HUES64 (cell line): ENCODE results near the gene CXCL1.

Experiments used
- H3K27ac ChIP-seq: 2 replicates; pipeline ENCODE4 v1.7.0; 2013; ENCODE audit warnings: low read depth, low read length, inconsistent platforms
- H3K27me3 ChIP-seq: 2 replicates; pipeline ENCODE4 v1.6.1; 2013; ENCODE audit warnings: mild to moderate bottlenecking, low read length; ENCODE audit not compliant: insufficient read depth
- H3K36me3 ChIP-seq: 2 replicates; pipeline ENCODE4 v1.6.1; 2013; ENCODE audit warnings: mild to moderate bottlenecking, low read length; ENCODE audit not compliant: insufficient read depth
- H3K4me1 ChIP-seq: 2 replicates; pipeline ENCODE4 v1.6.1; 2013; ENCODE audit warnings: mild to moderate bottlenecking, low read length, moderate library complexity; ENCODE audit not compliant: insufficient read depth
- H3K4me3 ChIP-seq: 2 replicates; pipeline ENCODE4 v1.5.1; 2013; ENCODE audit warnings: mild to moderate bottlenecking, low read length, moderate library complexity
- H3K9ac ChIP-seq: 2 replicates; pipeline ENCODE4 v1.6.1; 2013; ENCODE audit warnings: mild to moderate bottlenecking, low read depth, low read length
- H3K9me3 ChIP-seq: 2 replicates; pipeline ENCODE4 v1.6.1; 2013; ENCODE audit warnings: low read depth, low read length; ENCODE audit not compliant: insufficient read depth
- WGBS: fragments of 150-250, 120-280 bp; methylation state at CpG from one replicate; pipeline ENCODE4 v1.1.7; 2013; ENCODE audit warnings: missing lambda C conversion rate; 5-methylcytosine and 5-hydroxymethylcytosine counted together

The CXCL1 gene

GRCh38 chr4:73866246-73866645, 2.9 kb upstream of the CXCL1 start:
- no peak overlapping the region for H3K9ac ChIP-seq
- H3K9me3 ChIP-seq = no peaks in the 10 kb centered on the region
- H3K27ac ChIP-seq = no peak overlapping the region
- H3K4me1 ChIP-seq = peaks cover 5% of the 10 kb centered on the region; the same call in 1 of the 2 replicates
- H3K27me3 ChIP-seq = peaks cover 31% of the 10 kb centered on the region
- WGBS = 63% methylated on average over 1 of the region's 2 CpGs
- H3K4me3 ChIP-seq = no peak overlapping the region
- H3K36me3 ChIP-seq = no peaks in the 10 kb centered on the region

- H3K36me3 ChIP-seq = no peaks in the 10 kb centered on the region
- H3K27ac ChIP-seq = no peak overlapping the region
- H3K9ac ChIP-seq = no peak overlapping the region
- WGBS = 90% methylated on average over 3 of the region's 3 CpGs
- peaks cover 31% of the 10 kb centered on the region for H3K27me3 ChIP-seq
- H3K4me1 ChIP-seq = peaks cover 5% of the 10 kb centered on the region; the same call in 1 of the 2 replicates
- H3K9me3 ChIP-seq = no peaks in the 10 kb centered on the region
- no peak overlapping the region for H3K4me3 ChIP-seq
Measured at GRCh38 chr4:73867783-73868182, 1.4 kb upstream of the CXCL1 start.

- Histone ChIP-seq H3K27ac (no peak overlapping the region), H3K9ac (peak overlapping the region; percentile 53; the same call in 1 of the 2 replicates), H3K4me3 (peak overlapping the region; percentile 66), H3K9me3 (no peaks in the 10 kb centered on the region), H3K27me3 (peaks cover 31% of the 10 kb centered on the region), H3K36me3 (no peaks in the 10 kb centered on the region), H3K4me1 (peaks cover 5% of the 10 kb centered on the region; the same call in 1 of the 2 replicates)
- WGBS = 52% methylated on average over 15 of the region's 16 CpGs
Measured at GRCh38 chr4:73868206-73869129, 725 bp upstream of the CXCL1 start.

GRCh38 chr4:73870260-73870659, 1.1 kb downstream of the CXCL1 start:
- WGBS = 81% methylated on average over 3 of the region's 3 CpGs
- Histone ChIP-seq H3K9me3 (no peaks in the 10 kb centered on the region), H3K4me1 (peaks cover 5% of the 10 kb centered on the region; the same call in 1 of the 2 replicates), H3K27ac (no peak overlapping the region), H3K4me3 (peak overlapping the region; percentile 66; the same call in 1 of the 2 replicates), H3K36me3 (no peaks in the 10 kb centered on the region), H3K9ac (no peak overlapping the region), H3K27me3 (peaks cover 31% of the 10 kb centered on the region)

- H3K9ac ChIP-seq = no peak overlapping the region
- H3K4me3 ChIP-seq = no peak overlapping the region
- peaks cover 5% of the 10 kb centered on the region; the same call in 1 of the 2 replicates for H3K4me1 ChIP-seq
- H3K9me3 ChIP-seq = no peaks in the 10 kb centered on the region
- no peak overlapping the region for H3K27ac ChIP-seq
- no peaks in the 10 kb centered on the region for H3K36me3 ChIP-seq
- 95% methylated on average over 1 of the region's 1 CpG for WGBS
- peaks cover 31% of the 10 kb centered on the region for H3K27me3 ChIP-seq
Measured at GRCh38 chr4:73870768-73871167, 1.6 kb downstream of the CXCL1 start.

- H3K27ac ChIP-seq = no peak overlapping the region
- H3K27me3 ChIP-seq = peaks cover 31% of the 10 kb centered on the region
- 92% methylated on average over 6 of the region's 6 CpGs for WGBS
- no peaks in the 10 kb centered on the region for H3K36me3 ChIP-seq
- no peak overlapping the region for H3K4me3 ChIP-seq
- no peak overlapping the region for H3K9ac ChIP-seq
- peaks cover 5% of the 10 kb centered on the region; the same call in 1 of the 2 replicates for H3K4me1 ChIP-seq
- H3K9me3 ChIP-seq = no peaks in the 10 kb centered on the region
Measured at GRCh38 chr4:73871511-73872310, 2.5 kb downstream of the CXCL1 start.

- H3K27me3 ChIP-seq = peaks cover 31% of the 10 kb centered on the region
- H3K9ac ChIP-seq = no peak overlapping the region
- WGBS = 90% methylated on average over 2 of the region's 2 CpGs
- H3K9me3 ChIP-seq = no peaks in the 10 kb centered on the region
- peaks cover 5% of the 10 kb centered on the region; the same call in 1 of the 2 replicates for H3K4me1 ChIP-seq
- no peaks in the 10 kb centered on the region for H3K36me3 ChIP-seq
- H3K4me3 ChIP-seq = no peak overlapping the region
- no peak overlapping the region for H3K27ac ChIP-seq
Measured at GRCh38 chr4:73872316-73873108, 3.3 kb downstream of the CXCL1 start.

GRCh38 chr4:73874386-73874785, 5.2 kb downstream of the CXCL1 start:
- H3K4me3 ChIP-seq = no peak overlapping the region
- H3K27ac ChIP-seq = no peak overlapping the region
- 94% methylated on average over 2 of the region's 2 CpGs for WGBS
- no peaks in the 10 kb centered on the region for H3K36me3 ChIP-seq
- peaks cover 14% of the 10 kb centered on the region for H3K27me3 ChIP-seq
- no peak overlapping the region for H3K9ac ChIP-seq
- H3K9me3 ChIP-seq = no peaks in the 10 kb centered on the region
- no peaks in the 10 kb centered on the region for H3K4me1 ChIP-seq

GRCh38 chr4:73875401-73875800, 6.2 kb downstream of the CXCL1 start:
- WGBS = no CpG with 5 or more reads among the region's 1 CpG
- H3K27ac ChIP-seq = no peak overlapping the region
- no peaks in the 10 kb centered on the region for H3K36me3 ChIP-seq
- no peak overlapping the region for H3K4me3 ChIP-seq
- H3K4me1 ChIP-seq = no peaks in the 10 kb centered on the region
- peaks cover 4% of the 10 kb centered on the region for H3K27me3 ChIP-seq
- no peak overlapping the region for H3K9ac ChIP-seq
- no peaks in the 10 kb centered on the region for H3K9me3 ChIP-seq

- no peak overlapping the region for H3K4me3 ChIP-seq
- no peaks in the 10 kb centered on the region for H3K4me1 ChIP-seq
- no peak overlapping the region for H3K9ac ChIP-seq
- WGBS = 86% methylated on average over 1 of the region's 1 CpG
- H3K27me3 ChIP-seq = no peaks in the 10 kb centered on the region
- no peak overlapping the region for H3K27ac ChIP-seq
- H3K9me3 ChIP-seq = no peaks in the 10 kb centered on the region
- no peaks in the 10 kb centered on the region for H3K36me3 ChIP-seq
Measured at GRCh38 chr4:73883306-73883705, 14.1 kb downstream of the CXCL1 start.
